Thoracic aorta (tissue), 2 donors: ENCODE data around the gene TP53I13. TPM values are rescaled to one million over a fixed set of nuclear protein-coding genes. Genes with fewer than 3 reads are reported as not detected.
A peak's percentile ranks its signal among the peaks of the same experiment; 100 is the strongest.

ENCODE experiments used
- ATAC-seq: fragments of 150-250 bp; one replicate; pipeline ENCODE4 v1.8.0; 2017; ENCODE audit warnings: low read depth; ENCODE audit not compliant: insufficient number of reproducible peaks, low FRiP score
- DNase-seq: peaks from one replicate; pipeline ENCODE4 v3.0.0-alpha.2; 2020; ENCODE audit warnings: low spot score
- H3K27ac ChIP-seq, 2 donors: fragments of 200-600 bp; sonication (generic); 1 replicate in 1 of 2; 2 replicates in 1 of 2; pipeline ENCODE4 v1.5.1; 2016; ENCODE audit warnings: mild to moderate bottlenecking in 2 of 2, moderate library complexity in 2 of 2
- H3K27me3 ChIP-seq: fragments of 200-600 bp; sonication (generic); replicated peaks from 2 replicates; pipeline ENCODE4 v1.6.0; 2016; ENCODE audit warnings: mild to moderate bottlenecking; ENCODE audit not compliant: insufficient read depth
- H3K36me3 ChIP-seq: fragments of 200-600 bp; sonication (generic); one replicate; pipeline ENCODE4 v1.5.1; 2016
- H3K4me1 ChIP-seq, 2 donors: fragments of 200-600 bp; sonication (generic); 1 replicate in 1 of 2; 2 replicates in 1 of 2; pipeline versions ENCODE4 v1.5.1 to v1.6.0; 2016; ENCODE audit warnings: low read depth in 2 of 2, mild to moderate bottlenecking in 1 of 2; ENCODE audit not compliant: control insufficient read depth in 1 of 2
- H3K4me3 ChIP-seq: fragments of 200-600 bp; sonication (generic); 2 replicates; pipeline ENCODE4 v1.5.1; 2016; ENCODE audit warnings: mild to moderate bottlenecking
- H3K9me3 ChIP-seq: fragments of 200-600 bp; sonication (generic); 2 replicates; pipeline ENCODE4 v1.5.1; 2016
- CTCF ChIP-seq: fragments of 200-600 bp; sonication (generic); IDR thresholded peaks from one replicate; pipeline ENCODE4 v1.5.1; 2019; ENCODE audit warnings: antibody characterized with exemption
- total RNA-seq, 2 donors: library from RNA; depleted of rRNA; stranded (reverse); fragments of >200 nt; gene quantifications; one replicate each; pipeline versions ENCODE4 v1.1.0 to v1.2.3, GENCODE V29; 2016

TP53I13 gene
- total RNA-seq, 2 donors from 2014 or later: 54.4 to 92.6 TPM

- Histone ChIP-seq H3K9me3 (no peaks in the 10 kb centered on the region), H3K4me3 (no peak overlapping the region), H3K4me1 (peaks cover 0 to 16% of the 10 kb centered on the region in 2 donors), H3K36me3 (peaks cover 32% of the 10 kb centered on the region), H3K27me3 (no peaks in the 10 kb centered on the region), H3K27ac (no peak overlapping the region)
- no peak for DNase-seq
- no peak for ATAC-seq
- no peak for TF ChIP-seq CTCF
Measured at GRCh38 chr17:29578626-29579485, 10.4 kb downstream of the TP53I13 start.

- ATAC-seq (peak; percentile 66), DNase-seq (no peak)
- H3K27me3 ChIP-seq: no peaks in the 10 kb centered on the region
- H3K4me3 ChIP-seq: no peak overlapping the region
- peaks cover 20% of the 10 kb centered on the region for H3K36me3 ChIP-seq
- peak; percentile 83 for TF ChIP-seq CTCF
- H3K27ac ChIP-seq: no peak overlapping the region
- peaks cover 0 to 25% of the 10 kb centered on the region in 2 donors for H3K4me1 ChIP-seq
- no peaks in the 10 kb centered on the region for H3K9me3 ChIP-seq
Measured at GRCh38 chr17:29579866-29580771, 11.6 kb downstream of the TP53I13 start.

GRCh38 chr17:29581583-29582253 lies 13.2 kb downstream of the TP53I13 start:
- no peak overlapping the region for H3K4me3 ChIP-seq
- H3K9me3 ChIP-seq: no peaks in the 10 kb centered on the region
- no peak for TF ChIP-seq CTCF
- H3K4me1 ChIP-seq: peaks cover 0 to 34% of the 10 kb centered on the region in 2 donors
- H3K27me3 ChIP-seq: no peaks in the 10 kb centered on the region
- ATAC-seq (no peak), DNase-seq (no peak)
- H3K27ac ChIP-seq: no peak overlapping the region
- peaks cover 5% of the 10 kb centered on the region for H3K36me3 ChIP-seq

- Histone ChIP-seq H3K36me3 (peaks cover 5% of the 10 kb centered on the region), H3K27ac (no peak overlapping the region), H3K4me3 (no peak overlapping the region), H3K27me3 (no peaks in the 10 kb centered on the region), H3K4me1 (peaks cover 0 to 35% of the 10 kb centered on the region in 2 donors), H3K9me3 (no peaks in the 10 kb centered on the region)
- ATAC-seq (no peak), DNase-seq (no peak)
- TF ChIP-seq CTCF: no peak
Measured at GRCh38 chr17:29582254-29582765, 13.8 kb downstream of the TP53I13 start.
